SK-N-SH (cell line): ENCODE results near the gene MADD. TPM values are rescaled to one million over a fixed set of nuclear protein-coding genes. Genes with fewer than 3 reads are reported as not detected.
A peak's percentile ranks its signal among the peaks of the same experiment; 100 is the strongest.

Source experiments
- CTCF ChIA-PET: fragments of 300-600, 350-600 bp; formaldehyde crosslinking; extraction: SDS; loops from one replicate; lab custom pipeline; 2021; lab: Yijun Ruan, JAX
- POLR2A ChIA-PET: fragments of 350-600 bp; sonication (Branson Sonifier 250); formaldehyde crosslinking; extraction: SDS; loops from one replicate; lab custom pipeline; 2020; ENCODE audit warnings: antibody characterized with exemption, inconsistent platforms; lab: Yijun Ruan, JAX
- DNase-seq: peaks from one replicate; pipeline ENCODE4 v3.0.0; 2012
- H2AFZ ChIP-seq: fragments of 200-600 bp; sonication (generic); 2 replicates; pipeline ENCODE4 v1.8.1; 2016; ENCODE audit warnings: antibody characterized with exemption, mild to moderate bottlenecking, low read depth
- H3F3A ChIP-seq: fragments of 200-600 bp; sonication (generic); replicated peaks from 2 replicates; pipeline ENCODE3; 2016; ENCODE audit warnings: antibody characterized with exemption, mild to moderate bottlenecking; ENCODE audit not compliant: insufficient read depth
- H3K27ac ChIP-seq, 2 experiments: fragments of 200-500 bp in 1 of 2; fragments of 200-600 bp in 1 of 2; sonication (Bioruptor generic) in 1 of 2; sonication (generic), shearing (Covaris generic) in 1 of 2; 2 replicates each; pipeline versions ENCODE4 v1.5.1 to v1.6.1; 2014 to 2016; ENCODE audit warnings: low read depth in 2 of 2, inconsistent platforms in 1 of 2, low read length in 1 of 2, mild to moderate bottlenecking in 1 of 2, mixed read lengths in 1 of 2
- H3K27me3 ChIP-seq: fragments of 200-600 bp; sonication (generic), shearing (Covaris generic); 2 replicates; pipeline ENCODE4 v1.6.1; 2016; ENCODE audit warnings: mixed run types; ENCODE audit not compliant: insufficient read depth
- H3K36me3 ChIP-seq, 2 experiments: fragments of 200-500 bp in 1 of 2; fragments of 200-600 bp in 1 of 2; sonication (Bioruptor generic) in 1 of 2; sonication (generic) in 1 of 2; replicated peaks in 1 of 2; 2 replicates each; pipeline versions ENCODE3 to v1.5.1; 2014 to 2016; ENCODE audit warnings: low read length in 1 of 2, mild to moderate bottlenecking in 1 of 2; ENCODE audit not compliant: insufficient read depth in 2 of 2, control insufficient read depth in 1 of 2
- H3K4me1 ChIP-seq, 2 experiments: fragments of 200-500 bp in 1 of 2; fragments of 200-600 bp in 1 of 2; sonication (Bioruptor generic) in 1 of 2; sonication (generic), shearing (Covaris generic) in 1 of 2; 2 replicates each; pipeline versions ENCODE4 v1.5.1 to v1.6.1; 2014 to 2016; ENCODE audit warnings: low read depth in 1 of 2, low read length in 1 of 2, mixed run types in 1 of 2; ENCODE audit not compliant: insufficient read depth in 2 of 2, control insufficient read depth in 1 of 2
- H3K4me2 ChIP-seq: fragments of 200-600 bp; sonication (generic), shearing (Covaris generic); 2 replicates; pipeline ENCODE4 v1.6.1; 2017; ENCODE audit warnings: mixed run types
- H3K4me3 ChIP-seq, 2 experiments: fragments of 200-500 bp in 1 of 2; fragments of 200-600 bp in 1 of 2; sonication (Bioruptor generic) in 1 of 2; sonication (generic), shearing (Covaris generic) in 1 of 2; 2 replicates each; pipeline versions ENCODE4 v1.5.1 to v1.8.1; 2014 to 2016; ENCODE audit warnings: low read depth in 2 of 2, inconsistent platforms in 1 of 2, low read length in 1 of 2, mild to moderate bottlenecking in 1 of 2, mixed read lengths in 1 of 2, moderate library complexity in 1 of 2
- H3K79me2 ChIP-seq: fragments of 200-600 bp; sonication (generic); 2 replicates; pipeline ENCODE4 v1.8.1; 2017; ENCODE audit warnings: mild to moderate bottlenecking; ENCODE audit not compliant: insufficient read depth
- H3K9ac ChIP-seq: fragments of 200-600 bp; sonication (generic); 2 replicates; pipeline ENCODE4 v1.6.1; 2017; ENCODE audit warnings: mixed run types
- H3K9me2 ChIP-seq: fragments of 200-600 bp; sonication (generic); 2 replicates; pipeline ENCODE4 v1.6.1; 2017; ENCODE audit warnings: mixed run types
- H3K9me3 ChIP-seq: fragments of 200-600 bp; sonication (generic); 2 replicates; pipeline ENCODE4 v1.6.1; 2017; ENCODE audit warnings: mixed run types, mild to moderate bottlenecking, moderate library complexity
- H4K20me1 ChIP-seq: fragments of 200-600 bp; sonication (generic); 2 replicates; pipeline ENCODE4 v1.6.1; 2017; ENCODE audit warnings: mild to moderate bottlenecking, mixed run types; ENCODE audit not compliant: insufficient read depth
- EP300 ChIP-seq, 2 experiments: IDR thresholded peaks; 2 replicates each; pipeline versions ENCODE4 v1.4.0 to v1.6.1; 2012; ENCODE audit warnings: borderline replicate concordance in 1 of 2, low read depth in 1 of 2, low read length in 1 of 2
- EZH2phosphoT487 ChIP-seq: fragments of 200-600 bp; sonication (generic); IDR thresholded peaks from 2 replicates; pipeline ENCODE4 v1.6.1; 2017; ENCODE audit warnings: low read depth, mixed run types, mild to moderate bottlenecking, antibody characterized with exemption, moderate library complexity, borderline replicate concordance
- FOSL2 ChIP-seq: IDR thresholded peaks from 2 replicates; pipeline ENCODE4 v1.4.0; 2012; ENCODE audit warnings: low read depth, mild to moderate bottlenecking, moderate library complexity, borderline replicate concordance
- GABPA ChIP-seq: IDR thresholded peaks from 2 replicates; pipeline ENCODE4 v1.4.0; 2012; ENCODE audit warnings: low read depth, mild to moderate bottlenecking
- IRF3 ChIP-seq: fragments of 150-350 bp; IDR thresholded peaks from 2 replicates; pipeline ENCODE4 v1.6.1; 2016; ENCODE audit warnings: mild to moderate bottlenecking, low read depth, low read length
- MEF2A ChIP-seq: IDR thresholded peaks from 2 replicates; pipeline ENCODE4 v1.4.0; 2012; ENCODE audit warnings: low read depth, borderline replicate concordance
- MXI1 ChIP-seq: IDR thresholded peaks from 2 replicates; pipeline ENCODE4 v1.6.1; 2012; ENCODE audit warnings: mild to moderate bottlenecking, low read depth, low read length, improper control_type of control experiment
- RAD21 ChIP-seq: IDR thresholded peaks from 2 replicates; pipeline ENCODE4 v1.6.1; 2012; ENCODE audit warnings: mild to moderate bottlenecking, low read length
- REST ChIP-seq: IDR thresholded peaks from 2 replicates; pipeline ENCODE4 v1.6.1; 2012; ENCODE audit warnings: mild to moderate bottlenecking, low read depth, low read length, moderate library complexity
- RFX5 ChIP-seq: IDR thresholded peaks from 2 replicates; pipeline ENCODE4 v1.6.1; 2012; ENCODE audit warnings: mild to moderate bottlenecking, improper control_type of control experiment, low read length
- RXRA ChIP-seq: IDR thresholded peaks from 2 replicates; pipeline ENCODE4 v1.4.0; 2012; ENCODE audit warnings: low read depth, mild to moderate bottlenecking, borderline replicate concordance
- SMC3 ChIP-seq: IDR thresholded peaks from 2 replicates; pipeline ENCODE4 v1.6.1; 2012; ENCODE audit warnings: low read depth, low read length, improper control_type of control experiment
- TCF12 ChIP-seq: IDR thresholded peaks from 2 replicates; pipeline ENCODE4 v1.4.0; 2012
- USF1 ChIP-seq: IDR thresholded peaks from 2 replicates; pipeline ENCODE4 v1.4.0; 2012; ENCODE audit warnings: low read depth, borderline replicate concordance
- YY1 ChIP-seq: IDR thresholded peaks from 2 replicates; pipeline ENCODE4 v1.4.0; 2012; ENCODE audit warnings: low read depth, mild to moderate bottlenecking
- ZBTB33 ChIP-seq: IDR thresholded peaks from 2 replicates; pipeline ENCODE4 v1.4.0; 2012; ENCODE audit warnings: low read depth, borderline replicate concordance
- WGBS: methylation state at CpG from one replicate; pipeline ENCODE4 v1.1.6; 2017; ENCODE audit warnings: low lambda C conversion rate; 5-methylcytosine and 5-hydroxymethylcytosine counted together
- polyA plus RNA-seq, 3 experiments: library from polyadenylated mRNA; depleted of rRNA; stranded (reverse); fragments of >200 nt; gene quantifications; 2 replicates each; pipeline ENCODE4 v1.2.3, GENCODE V29; 2012
- TF ChIP-seq, protein P1 (sequence below): IDR thresholded peaks from 2 replicates; pipeline ENCODE4; 2012
- TF ChIP-seq, protein P2 (sequence below): fragments of 150-350 bp; IDR thresholded peaks from 2 replicates; pipeline ENCODE4 v1.6.1; 2017; ENCODE audit warnings: antibody characterized with exemption, low read length, low read depth, borderline replicate concordance

The MADD gene
- polyA plus RNA-seq, 1 of the 3 experiments (the other 2 are of a cell fraction): 16.4 TPM

- no peaks in the 10 kb centered on the region; a peak in 2 of 4 replicates for H3K4me1 ChIP-seq
- H3K79me2 ChIP-seq: no peaks in the 10 kb centered on the region
- CTCF ChIA-PET: interaction anchor here (0.8 to 1.9 kb wide), 6 partner anchors 8 to 113 kb away, joined by 3 to 7 read pairs (median 4); partner anchors contain the start of gene NR1H3
- DNase-seq: peak; percentile 3
- H3F3A ChIP-seq: peaks cover 26% of the 10 kb centered on the region
- no peak overlapping the region for H3K4me2 ChIP-seq
- no peaks in the 10 kb centered on the region for H3K9me2 ChIP-seq
- POLR2A ChIA-PET: no interaction called here
- peak overlapping the region in 1 of 2 experiments; percentile 6; a peak in 1 of 4 replicates for H3K27ac ChIP-seq
- H3K4me3 ChIP-seq: no peak overlapping the region
- H3K9ac ChIP-seq: no peak overlapping the region
- WGBS: 92% methylated on average over 3 of the region's 3 CpGs
- no peaks in the 10 kb centered on the region for H3K9me3 ChIP-seq
- no peak overlapping the region for H2AFZ ChIP-seq
- TF ChIP-seq FOSL2 (no peak), GABPA (no peak), REST (no peak), SMC3 (no peak), RXRA (no peak), IRF3 (no peak), TCF12 (no peak), RFX5 (no peak), MXI1 (no peak), RAD21 (no peak), EZH2phosphoT487 (no peak), ZBTB33 (no peak), EP300 (IDR thresholded peaks at IDR 0.05; ENCODE audit: borderline replicate concordance in 1 of 2, low read depth in 1 of 2, low read length in 1 of 2) (no peak), MEF2A (no peak), USF1 (no peak), YY1 (no peak)
- TF ChIP-seq, protein P1, sequence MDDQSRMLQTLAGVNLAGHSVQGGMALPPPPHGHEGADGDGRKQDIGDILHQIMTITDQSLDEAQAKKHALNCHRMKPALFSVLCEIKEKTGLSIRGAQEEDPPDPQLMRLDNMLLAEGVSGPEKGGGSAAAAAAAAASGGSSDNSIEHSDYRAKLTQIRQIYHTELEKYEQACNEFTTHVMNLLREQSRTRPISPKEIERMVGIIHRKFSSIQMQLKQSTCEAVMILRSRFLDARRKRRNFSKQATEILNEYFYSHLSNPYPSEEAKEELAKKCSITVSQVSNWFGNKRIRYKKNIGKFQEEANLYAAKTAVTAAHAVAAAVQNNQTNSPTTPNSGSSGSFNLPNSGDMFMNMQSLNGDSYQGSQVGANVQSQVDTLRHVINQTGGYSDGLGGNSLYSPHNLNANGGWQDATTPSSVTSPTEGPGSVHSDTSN: no peak
- TF ChIP-seq, protein P2, sequence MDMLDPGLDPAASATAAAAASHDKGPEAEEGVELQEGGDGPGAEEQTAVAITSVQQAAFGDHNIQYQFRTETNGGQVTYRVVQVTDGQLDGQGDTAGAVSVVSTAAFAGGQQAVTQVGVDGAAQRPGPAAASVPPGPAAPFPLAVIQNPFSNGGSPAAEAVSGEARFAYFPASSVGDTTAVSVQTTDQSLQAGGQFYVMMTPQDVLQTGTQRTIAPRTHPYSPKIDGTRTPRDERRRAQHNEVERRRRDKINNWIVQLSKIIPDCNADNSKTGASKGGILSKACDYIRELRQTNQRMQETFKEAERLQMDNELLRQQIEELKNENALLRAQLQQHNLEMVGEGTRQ: no peak
- TF ChIP-seq, all 33 proteins: peak for 0
- Histone ChIP-seq H3K36me3 (peaks cover 27 to 48% of the 10 kb centered on the region in 2 experiments), H4K20me1 (no peaks in the 10 kb centered on the region), H3K27me3 (no peaks in the 10 kb centered on the region)
Observed at GRCh38 chr11:47241841-47242301, 28.1 kb upstream of the MADD start.
